Measurements from ENCODE around the gene PFKFB3.

The PFKFB3 gene

GRCh38 chr10:6269953-6270867, 67.5 kb downstream of the PFKFB3 start:
- Histone ChIP-seq H3K27ac (ENCODE audit: extremely low read depth, low read depth, low read length) (no peak overlapping the region), H3K4me1 (ENCODE audit: control insufficient read depth, insufficient read depth, low read length) (no peaks in the 10 kb centered on the region), H3K4me3 (ENCODE audit: low read depth, low read length) (no peak overlapping the region), H3K9me3 (ENCODE audit: control insufficient read depth, insufficient read depth, low read depth, low read length) (no peaks in the 10 kb centered on the region), H3K36me3 (ENCODE audit: control insufficient read depth in 2 of 2, insufficient read depth in 1 of 2, low read length in 2 of 2) (no peaks in the 10 kb centered on the region)
- ChIA-PET CTCF (no interaction called here), POLR2A (no interaction called here)
- TF ChIP-seq ZNF211 (tag by site-specific recombination; IDR thresholded peaks at IDR 0.05; ENCODE audit: low read depth): no peak

- H3K4me1 ChIP-seq (ENCODE audit: control insufficient read depth, insufficient read depth, low read length): no peaks in the 10 kb centered on the region
- H3K36me3 ChIP-seq (ENCODE audit: control insufficient read depth in 2 of 2, insufficient read depth in 1 of 2, low read length in 2 of 2): no peaks in the 10 kb centered on the region
- no peak for TF ChIP-seq OSR2 (tag by site-specific recombination; IDR thresholded peaks at IDR 0.05)
- no peak for TF ChIP-seq ZNF211 (tag by site-specific recombination; IDR thresholded peaks at IDR 0.05; ENCODE audit: low read depth)
- no peak for TF ChIP-seq SP3 (tag by site-specific recombination; IDR thresholded peaks at IDR 0.05)
- TF ChIP-seq ZNF416 (tag by site-specific recombination; IDR thresholded peaks at IDR 0.05): no peak
- TF ChIP-seq GLIS2 (tag by site-specific recombination; IDR thresholded peaks at IDR 0.05): no peak
- TF ChIP-seq WT1 (tag by site-specific recombination; IDR thresholded peaks at IDR 0.05): no peak
- no peak for TF ChIP-seq ZNF555 (tag by site-specific recombination; conservative IDR thresholded peaks at IDR 0.05)
- no peak for TF ChIP-seq ZNF239 (tag by site-specific recombination; IDR thresholded peaks at IDR 0.05)
- no peak for TF ChIP-seq ZNF391 (tag by site-specific recombination; IDR thresholded peaks at IDR 0.05; ENCODE audit: borderline replicate concordance, low read depth)
- no peak for TF ChIP-seq OVOL3 (tag by site-specific recombination; IDR thresholded peaks at IDR 0.05)
- no peak for TF ChIP-seq IKZF3 (tag by site-specific recombination; IDR thresholded peaks at IDR 0.05)
- TF ChIP-seq BCL11B (tag by site-specific recombination; IDR thresholded peaks at IDR 0.05; ENCODE audit: low read depth): no peak
- H3K27ac ChIP-seq (ENCODE audit: extremely low read depth, low read depth, low read length): no peak overlapping the region
- no peaks in the 10 kb centered on the region for H3K9me3 ChIP-seq (ENCODE audit: control insufficient read depth, insufficient read depth, low read depth, low read length)
- no peak overlapping the region for H3K4me3 ChIP-seq (ENCODE audit: low read depth, low read length)
- POLR2A ChIA-PET: no interaction called here
- CTCF ChIA-PET: no interaction called here
Observed at GRCh38 chr10:6270951-6271350, 68.2 kb downstream of the PFKFB3 start.

GRCh38 chr10:6271663-6272062, 68.9 kb downstream of the PFKFB3 start:
- Histone ChIP-seq H3K27ac (ENCODE audit: extremely low read depth, low read depth, low read length) (no peak overlapping the region), H3K36me3 (ENCODE audit: control insufficient read depth in 2 of 2, insufficient read depth in 1 of 2, low read length in 2 of 2) (no peaks in the 10 kb centered on the region), H3K9me3 (ENCODE audit: control insufficient read depth, insufficient read depth, low read depth, low read length) (no peaks in the 10 kb centered on the region), H3K4me3 (ENCODE audit: low read depth, low read length) (no peak overlapping the region), H3K4me1 (ENCODE audit: control insufficient read depth, insufficient read depth, low read length) (no peaks in the 10 kb centered on the region)
- TF ChIP-seq ZNF843 (tag by site-specific recombination; IDR thresholded peaks at IDR 0.05) (no peak), EGR2 (tag by site-specific recombination; IDR thresholded peaks at IDR 0.05; ENCODE audit: low read depth) (peak; percentile 88), ZFHX2 (tag by site-specific recombination; conservative IDR thresholded peaks at IDR 0.05) (peak; percentile 45), ZSCAN23 (tag by site-specific recombination; IDR thresholded peaks at IDR 0.05) (no peak), HIC1 (tag by site-specific recombination; IDR thresholded peaks at IDR 0.05) (no peak)
- CTCF ChIA-PET: no interaction called here
- POLR2A ChIA-PET: no interaction called here

- Histone ChIP-seq H3K36me3 (ENCODE audit: control insufficient read depth in 2 of 2, insufficient read depth in 1 of 2, low read length in 2 of 2) (no peaks in the 10 kb centered on the region), H3K4me1 (ENCODE audit: control insufficient read depth, insufficient read depth, low read length) (no peaks in the 10 kb centered on the region), H3K27ac (ENCODE audit: extremely low read depth, low read depth, low read length) (no peak overlapping the region), H3K4me3 (ENCODE audit: low read depth, low read length) (no peak overlapping the region), H3K9me3 (ENCODE audit: control insufficient read depth, insufficient read depth, low read depth, low read length) (no peaks in the 10 kb centered on the region)
- ChIA-PET POLR2A (no interaction called here), CTCF (no interaction called here)
- TF ChIP-seq ZBTB7A (tag by site-specific recombination; IDR thresholded peaks at IDR 0.05; ENCODE audit: low read depth): no peak
- no peak for TF ChIP-seq ZBTB20 (tag by site-specific recombination; IDR thresholded peaks at IDR 0.05)
- no peak for TF ChIP-seq BCL11B (tag by site-specific recombination; IDR thresholded peaks at IDR 0.05; ENCODE audit: low read depth)
- TF ChIP-seq SALL2 (tag by site-specific recombination; IDR thresholded peaks at IDR 0.05; ENCODE audit: borderline replicate concordance): no peak
Observed at GRCh38 chr10:6272126-6272525, 69.4 kb downstream of the PFKFB3 start.
